WERI-Rb-1 (cell line): ENCODE measurements around the gene SAMD4B.
A peak's percentile ranks its signal among the peaks of the same experiment; 100 is the strongest.

Source experiments
- DNase-seq: peaks from one replicate; pipeline ENCODE4 v3.0.0-alpha.2; 2020
- H3K27ac ChIP-seq: fragments of 250-450 bp; sonication (Bioruptor Pico); 2 replicates; pipeline ENCODE4 v1.5.1; 2020; ENCODE audit warnings: mild to moderate bottlenecking, moderate library complexity
- H3K27me3 ChIP-seq: fragments of 250-450 bp; sonication (Bioruptor Pico); 2 replicates; pipeline ENCODE4 v1.5.1; 2021; ENCODE audit warnings: mild to moderate bottlenecking, low read depth, moderate library complexity; ENCODE audit not compliant: insufficient read depth, severe bottlenecking
- H3K36me3 ChIP-seq: fragments of 250-450 bp; sonication (Bioruptor Pico); 2 replicates; pipeline ENCODE4 v1.5.1; 2020; ENCODE audit warnings: mild to moderate bottlenecking, moderate library complexity
- H3K4me3 ChIP-seq: 2 replicates; pipeline ENCODE4 v1.5.1; 2011; ENCODE audit warnings: low read depth, mild to moderate bottlenecking, control low read depth, low read length
- H3K9me3 ChIP-seq: fragments of 250-450 bp; sonication (Bioruptor Pico); 2 replicates; pipeline ENCODE4 v1.5.1; 2021; ENCODE audit warnings: mild to moderate bottlenecking, moderate library complexity; ENCODE audit not compliant: severe bottlenecking
- CTCF ChIP-seq: IDR thresholded peaks from 2 replicates; pipeline ENCODE4 v1.5.1; 2011; ENCODE audit warnings: low read depth, mild to moderate bottlenecking, control low read depth, inconsistent platforms, low read length

Gene SAMD4B

GRCh38 chr19:39390751-39391437 is 48.7 kb downstream of the SAMD4B start, which contains the start of the genes MED29 and PAF1:
TSS of gene MED29 (plus strand) at chr19:39391378. CDS start at chr19:39391423, 45 bp downstream.
TSS of gene PAF1 (minus strand) at chr19:39391106. CDS start at chr19:39390864, 242 bp downstream.
- Histone ChIP-seq H3K27me3 (no peaks in the 10 kb centered on the region), H3K4me3 (peak within 1 kb of the TSS; percentile 99), H3K36me3 (peaks cover 54% of the 10 kb centered on the region), H3K9me3 (no peaks in the 10 kb centered on the region), H3K27ac (peak within 1 kb of the TSS; percentile 98)
- peak; percentile 98 for DNase-seq
- TF ChIP-seq CTCF, result 0 out of 2 replicates have a peak, but pooled peaks have one; percentile 10

GRCh38 chr19:39397360-39398296 is 55.4 kb downstream of the SAMD4B start:
- H3K4me3 ChIP-seq, result no peak overlapping the region
- peak overlapping the region; percentile 20; the same call in 1 of the 2 replicates for H3K27ac ChIP-seq
- no peaks in the 10 kb centered on the region for H3K9me3 ChIP-seq
- peaks cover 21% of the 10 kb centered on the region for H3K36me3 ChIP-seq
- peak; percentile 97 for TF ChIP-seq CTCF
- peak; percentile 81 for DNase-seq
- H3K27me3 ChIP-seq, result no peaks in the 10 kb centered on the region

GRCh38 chr19:39398297-39398864 is 56.2 kb downstream of the SAMD4B start:
- H3K36me3 ChIP-seq, result peaks cover 20% of the 10 kb centered on the region
- TF ChIP-seq CTCF, result no peak
- no peak for DNase-seq
- H3K9me3 ChIP-seq, result no peaks in the 10 kb centered on the region
- H3K27ac ChIP-seq, result no peak overlapping the region; the same call in 1 of the 2 replicates
- H3K4me3 ChIP-seq, result no peak overlapping the region
- no peaks in the 10 kb centered on the region for H3K27me3 ChIP-seq

GRCh38 chr19:39399668-39400050 is 57.4 kb downstream of the SAMD4B start:
- H3K9me3 ChIP-seq, result no peaks in the 10 kb centered on the region
- no peak overlapping the region for H3K27ac ChIP-seq
- H3K27me3 ChIP-seq, result no peaks in the 10 kb centered on the region
- TF ChIP-seq CTCF, result no peak
- no peak overlapping the region for H3K4me3 ChIP-seq
- DNase-seq, result no peak
- H3K36me3 ChIP-seq, result peaks cover 12% of the 10 kb centered on the region

GRCh38 chr19:39400061-39400460 is 57.8 kb downstream of the SAMD4B start:
- Histone ChIP-seq H3K9me3 (no peaks in the 10 kb centered on the region), H3K36me3 (peaks cover 9% of the 10 kb centered on the region), H3K4me3 (no peak overlapping the region), H3K27ac (no peak overlapping the region), H3K27me3 (no peaks in the 10 kb centered on the region)
- DNase-seq, result no peak
- no peak for TF ChIP-seq CTCF
